SH-SY5Y (cell line): ENCODE measurements around the gene HEATR1.

Experiments
- GATA2 ChIP-seq: IDR thresholded peaks from 2 replicates; pipeline ENCODE4 v1.6.1; 2011; ENCODE audit warnings: mild to moderate bottlenecking, low read depth, low read length
- GATA3 ChIP-seq: IDR thresholded peaks from 2 replicates; pipeline ENCODE4 v1.6.1; 2011; ENCODE audit warnings: low read depth, mild to moderate bottlenecking, low read length, moderate library complexity

DNA sequence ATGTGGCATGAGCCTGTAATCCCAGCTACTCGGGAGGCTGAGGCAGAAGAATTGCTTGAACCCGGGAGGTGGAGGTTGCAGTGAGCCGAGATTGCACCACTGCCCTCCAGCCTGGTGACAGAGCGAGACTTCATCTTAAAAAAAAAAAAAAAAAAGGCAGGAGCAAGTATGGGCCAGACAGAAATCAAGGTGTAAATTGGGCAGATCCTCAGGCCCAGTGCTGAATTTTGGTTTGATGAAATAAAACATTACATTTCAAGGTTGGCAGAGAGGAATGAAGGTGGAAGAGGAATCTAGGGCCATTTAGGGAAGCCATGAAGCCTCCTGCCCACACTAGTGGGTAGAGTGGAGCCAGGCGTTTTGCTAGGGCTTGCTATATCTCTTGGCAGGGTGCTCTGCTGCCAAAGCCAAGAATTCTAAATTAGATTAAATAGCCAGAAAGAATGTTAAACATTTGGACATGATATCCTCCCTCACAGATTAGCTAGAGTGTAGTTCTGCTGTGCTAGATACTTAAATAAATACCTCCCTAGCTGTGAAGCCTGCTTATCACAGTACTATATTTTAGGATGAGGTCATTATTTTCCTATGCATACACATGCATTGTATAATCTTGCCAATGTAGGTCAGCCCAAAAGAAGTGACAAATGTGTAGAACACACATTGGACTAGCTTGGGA is 97.2 kb downstream of the HEATR1 start:
- TF ChIP-seq GATA3 = no peak
- TF ChIP-seq GATA2 = no peak
